Femur (tissue), 1 donor: Measurements from ENCODE around the gene TMEM273.
"Not testable (repeated sequence)": the region's sequence is repeated elsewhere in the genome, so short reads cannot be mapped to it uniquely, and the experiment has no call there.

Source experiments
- DNase-seq: peaks from one replicate; pipeline ENCODE4 v3.0.0-alpha.2; 2017

TMEM273 gene

GRCh38 chr10:49202266-49202665 lies 14.1 kb upstream of the TMEM273 start:
- no peak for DNase-seq

- no peak for DNase-seq
Measured at GRCh38 chr10:49200854-49201253, 12.7 kb upstream of the TMEM273 start.

GRCh38 chr10:49197171-49197570 lies 9.0 kb upstream of the TMEM273 start:
- DNase-seq, result no peak

- DNase-seq, result not testable (repeated sequence)
Measured at GRCh38 chr10:49195864-49196263, 7.7 kb upstream of the TMEM273 start.

- no peak for DNase-seq
Measured at GRCh38 chr10:49194212-49194920, 6.2 kb upstream of the TMEM273 start.

- DNase-seq, result no peak
Measured at GRCh38 chr10:49191349-49191748, 3.2 kb upstream of the TMEM273 start.

GRCh38 chr10:49189422-49189821 lies 1.2 kb upstream of the TMEM273 start:
- no peak for DNase-seq

GRCh38 chr10:49187044-49187484 lies 1.1 kb downstream of the TMEM273 start:
- no peak for DNase-seq

GRCh38 chr10:49186613-49187012 lies 1.6 kb downstream of the TMEM273 start:
- DNase-seq, result no peak

GRCh38 chr10:49185213-49185612 lies 3.0 kb downstream of the TMEM273 start:
- no peak for DNase-seq

- DNase-seq, result no peak
Measured at GRCh38 chr10:49184642-49185111, 3.5 kb downstream of the TMEM273 start.

- DNase-seq, result no peak
Measured at GRCh38 chr10:49183596-49184542, 4.3 kb downstream of the TMEM273 start.

- DNase-seq, result no peak
Measured at GRCh38 chr10:49182776-49183175, 5.4 kb downstream of the TMEM273 start.

- no peak for DNase-seq
Measured at GRCh38 chr10:49180444-49180860, 7.7 kb downstream of the TMEM273 start.

GRCh38 chr10:49179699-49180443 lies 8.3 kb downstream of the TMEM273 start:
- DNase-seq, result no peak

- no peak for DNase-seq
Measured at GRCh38 chr10:49178489-49179471, 9.4 kb downstream of the TMEM273 start.

- peak; percentile 64 for DNase-seq
Measured at GRCh38 chr10:49177391-49178355, 10.5 kb downstream of the TMEM273 start.

GRCh38 chr10:49176310-49177268 lies 11.6 kb downstream of the TMEM273 start:
- no peak for DNase-seq
